ENCODE data around the gene DMD.

DMD gene

GRCh38 chrX:31123335-31123734 is 2088.0 kb downstream of the DMD start:
- DNase-seq (ENCODE audit: low read depth in 3 of 3): no peak

- DNase-seq (ENCODE audit: low read depth in 3 of 3): no peak
Measured at GRCh38 chrX:31117266-31117665, 2094.1 kb downstream of the DMD start.

- DNase-seq (ENCODE audit: low read depth in 3 of 3): no peak
Measured at GRCh38 chrX:31115398-31115797, 2096.0 kb downstream of the DMD start.

- DNase-seq (ENCODE audit: low read depth in 3 of 3): no peak
Measured at GRCh38 chrX:31114858-31115257, 2096.5 kb downstream of the DMD start.

GRCh38 chrX:31112226-31112999 is 2098.9 kb downstream of the DMD start:
- DNase-seq (ENCODE audit: low read depth in 3 of 3): no peak

- DNase-seq (ENCODE audit: low read depth in 3 of 3): no peak
Measured at GRCh38 chrX:31110657-31111056, 2100.7 kb downstream of the DMD start.

GRCh38 chrX:31099536-31100090 is 2111.7 kb downstream of the DMD start:
- peak in 1 of 3 experiments; percentile 20 for DNase-seq (ENCODE audit: low read depth in 3 of 3)

- DNase-seq (ENCODE audit: low read depth in 3 of 3): no peak
Measured at GRCh38 chrX:31098079-31098478, 2113.3 kb downstream of the DMD start.

- DNase-seq (ENCODE audit: low read depth in 3 of 3): no peak
Measured at GRCh38 chrX:31093639-31093975, 2117.7 kb downstream of the DMD start.

GRCh38 chrX:31092970-31093638 is 2118.2 kb downstream of the DMD start:
- DNase-seq (ENCODE audit: low read depth in 3 of 3): no peak

GRCh38 chrX:31092476-31092875 is 2118.9 kb downstream of the DMD start:
- no peak for DNase-seq (ENCODE audit: low read depth in 3 of 3)

GRCh38 chrX:31091819-31092218 is 2119.5 kb downstream of the DMD start:
- no peak for DNase-seq (ENCODE audit: low read depth in 3 of 3)

GRCh38 chrX:31074522-31074921 is 2136.8 kb downstream of the DMD start:
- no peak for DNase-seq (ENCODE audit: low read depth in 3 of 3)

- no peak for DNase-seq (ENCODE audit: low read depth in 3 of 3)
Measured at GRCh38 chrX:31071725-31072124, 2139.6 kb downstream of the DMD start, which contains the start of gene FTHL17. FTHL17 (minus strand) TSS chrX:31072041; CDS start chrX:31071953, 88 bp downstream.

GRCh38 chrX:31071262-31071661 is 2140.1 kb downstream of the DMD start:
- no peak for DNase-seq (ENCODE audit: low read depth in 3 of 3)

GRCh38 chrX:31070057-31070468 is 2141.3 kb downstream of the DMD start:
- no peak for DNase-seq (ENCODE audit: low read depth in 3 of 3)
